Activated CD8-positive, alpha-beta T cell treated with anti-CD3 and anti-CD28 coated beads, Interleukin-2, amount 10 ng/mL, durations not matched to agents 7 days and 5 days (primary cell): Measurements from ENCODE around the gene CLMP. TPM values are rescaled to one million over a fixed set of nuclear protein-coding genes. Genes with fewer than 3 reads are reported as not detected.
"Not testable (repeated sequence)": the region's sequence is repeated elsewhere in the genome, so short reads cannot be mapped to it uniquely, and the experiment has no call there.

Experiments used
- ATAC-seq: fragments of 150-1000 bp; cut with Tn5 transposase; one replicate; pipeline ENCODE4 v1.10.0; 2021; ENCODE audit warnings: moderate library complexity
- CTCF ChIA-PET: fragments of 350-600 bp; sonication (Branson Sonifier 250); formaldehyde crosslinking; loops from one replicate; lab custom pipeline; 2021; ENCODE audit warnings: antibody characterized with exemption; lab: Charles Lee
- POLR2A ChIA-PET: fragments of 350-600 bp; sonication (Branson Sonifier 250); formaldehyde crosslinking; loops from one replicate; lab custom pipeline; 2021; ENCODE audit warnings: antibody characterized with exemption; lab: Charles Lee
- DNase-seq: peaks from one replicate; pipeline ENCODE4 v3.0.0-alpha.2; 2020
- H3K27ac Mint-ChIP-seq: one replicate; pipeline ENCODE4 v1.8.0; 2021; ENCODE audit warnings: mild to moderate bottlenecking, mixed read lengths
- H3K27me3 Mint-ChIP-seq: one replicate; pipeline ENCODE4 v1.8.0; 2021; ENCODE audit warnings: low read depth, mixed read lengths
- H3K36me3 Mint-ChIP-seq: one replicate; pipeline ENCODE4 v1.8.0; 2021; ENCODE audit warnings: low read depth, mixed read lengths
- H3K4me1 Mint-ChIP-seq: one replicate; pipeline ENCODE4 v1.8.0; 2021; ENCODE audit warnings: low read depth, mixed read lengths
- H3K4me3 Mint-ChIP-seq: one replicate; pipeline ENCODE4 v1.8.0; 2021; ENCODE audit warnings: mild to moderate bottlenecking, mixed read lengths
- H3K9me3 Mint-ChIP-seq: one replicate; pipeline ENCODE4 v1.8.0; 2022; ENCODE audit warnings: mixed read lengths; ENCODE audit not compliant: insufficient read depth
- total RNA-seq, 2 experiments: library from RNA; stranded (reverse); gene quantifications; one replicate each; pipeline ENCODE4 v1.2.3, GENCODE V29; 2021

Gene CLMP
- total RNA-seq, 2 experiments from 2014 or later, result 0.29 TPM

DNA sequence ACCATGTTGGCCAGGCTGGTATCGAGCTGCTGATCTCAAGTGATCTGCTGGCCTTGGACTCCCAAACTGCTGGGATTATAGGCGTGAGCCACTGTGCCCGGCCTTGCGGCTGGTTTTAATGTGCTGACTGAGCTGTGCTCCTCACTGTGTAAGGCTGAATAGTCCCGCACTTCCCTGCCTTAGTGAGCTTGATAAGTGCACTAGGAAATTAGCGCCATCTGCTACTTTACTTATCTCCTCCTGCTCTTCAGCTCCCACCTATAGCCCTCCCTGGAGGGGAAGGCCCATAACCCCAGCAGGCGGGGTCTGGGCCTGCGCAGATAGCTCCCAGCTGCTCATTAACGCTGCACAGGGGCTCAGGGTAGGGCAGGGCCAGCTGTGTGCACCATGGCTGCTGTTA lies 49.4 kb downstream of the CLMP start:
- no peaks in the 10 kb centered on the region for H3K36me3 Mint-ChIP-seq
- H3K27ac Mint-ChIP-seq, result no peak overlapping the region
- no peaks in the 10 kb centered on the region for H3K4me1 Mint-ChIP-seq
- ChIA-PET POLR2A (no interaction called here), CTCF (interaction anchor here (0.7 kb wide), 1 partner anchor 101 kb away, joined by 3 read pairs; no protein-coding TSS in a partner anchor)
- no peaks in the 10 kb centered on the region for H3K9me3 Mint-ChIP-seq
- no peak for ATAC-seq
- DNase-seq, result no peak
- peaks cover 8% of the 10 kb centered on the region for H3K27me3 Mint-ChIP-seq
- no peak overlapping the region for H3K4me3 Mint-ChIP-seq

DNA sequence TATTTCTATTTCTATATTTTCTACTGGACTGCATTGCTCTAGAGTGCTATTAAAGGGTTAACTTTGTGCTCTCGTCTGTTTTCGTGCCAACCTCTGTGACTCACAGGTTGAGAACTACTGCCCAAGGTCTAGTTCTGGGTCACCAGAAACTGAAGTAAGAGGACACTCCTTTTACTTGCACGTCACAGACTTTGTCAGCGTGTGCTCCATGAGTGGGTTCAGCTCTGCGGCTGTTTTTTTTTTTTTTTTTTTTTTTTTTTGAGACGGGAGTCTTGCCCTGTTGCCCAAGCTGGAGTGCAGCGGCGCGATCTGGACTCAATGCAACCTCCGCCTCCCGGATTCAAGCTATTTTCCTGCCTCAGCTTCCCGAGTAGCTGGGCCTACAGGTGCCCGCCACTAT lies 49.8 kb downstream of the CLMP start:
- no peak for DNase-seq
- Mint-ChIP-seq H3K9me3 (no peaks in the 10 kb centered on the region), H3K36me3 (no peaks in the 10 kb centered on the region), H3K4me3 (no peak overlapping the region), H3K27ac (no peak overlapping the region), H3K4me1 (no peaks in the 10 kb centered on the region), H3K27me3 (peaks cover 8% of the 10 kb centered on the region)
- ATAC-seq, result no peak
- ChIA-PET POLR2A (no interaction called here), CTCF (interaction anchor here (0.7 kb wide), 1 partner anchor 102 kb away, joined by 3 read pairs; no protein-coding TSS in a partner anchor)

DNA sequence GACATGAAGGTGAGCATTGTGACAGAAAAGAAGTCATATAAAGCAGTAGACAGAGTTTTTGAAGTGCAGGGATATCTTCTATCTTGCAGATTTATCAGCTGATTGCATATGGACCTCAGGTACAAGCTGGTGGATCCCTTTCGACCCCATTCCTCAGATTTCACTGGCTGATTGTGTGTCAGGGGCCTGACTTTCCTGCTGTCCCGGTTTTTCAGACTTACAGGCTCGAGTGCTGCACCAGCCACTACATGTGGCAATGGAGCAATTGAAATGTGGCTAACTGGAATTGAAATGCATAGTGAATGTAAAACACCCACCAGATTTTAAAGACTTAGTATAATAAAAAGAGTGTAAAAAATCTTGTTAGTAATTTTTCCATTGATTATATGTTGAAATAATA lies 50.3 kb downstream of the CLMP start:
- DNase-seq (no peak), ATAC-seq (no peak)
- peaks cover 8% of the 10 kb centered on the region for H3K27me3 Mint-ChIP-seq
- no peaks in the 10 kb centered on the region for H3K4me1 Mint-ChIP-seq
- H3K27ac Mint-ChIP-seq, result no peak overlapping the region
- no peaks in the 10 kb centered on the region for H3K9me3 Mint-ChIP-seq
- CTCF ChIA-PET, result no interaction called here
- H3K4me3 Mint-ChIP-seq, result no peak overlapping the region
- no peaks in the 10 kb centered on the region for H3K36me3 Mint-ChIP-seq
- POLR2A ChIA-PET, result no interaction called here

DNA sequence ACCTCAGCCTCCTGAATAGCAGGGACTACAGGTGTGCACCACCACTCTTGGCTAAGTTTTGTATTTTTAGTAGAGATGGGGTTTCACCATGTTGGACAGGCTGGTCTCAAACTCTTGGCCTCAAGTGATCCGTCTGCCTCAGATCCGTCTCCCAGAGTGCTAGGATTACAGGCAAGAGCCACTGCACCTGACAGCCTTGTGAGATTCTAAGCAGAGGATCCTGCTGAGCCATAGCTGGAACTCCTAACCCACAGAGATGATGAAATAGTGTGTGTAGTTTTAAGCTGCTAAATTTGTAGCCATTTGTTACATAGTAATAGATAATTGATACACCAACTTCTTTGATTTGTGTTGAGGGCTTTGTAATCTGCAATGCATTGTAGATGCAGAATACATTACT lies 51.1 kb downstream of the CLMP start:
- CTCF ChIA-PET, result interaction anchor here (1.2 kb wide), 1 partner anchor 103 kb away, joined by 4 read pairs; no protein-coding TSS in a partner anchor
- no peak for ATAC-seq
- Mint-ChIP-seq H3K9me3 (no peaks in the 10 kb centered on the region), H3K27me3 (peaks cover 8% of the 10 kb centered on the region), H3K4me1 (no peaks in the 10 kb centered on the region), H3K4me3 (no peak overlapping the region), H3K27ac (no peak overlapping the region), H3K36me3 (no peaks in the 10 kb centered on the region)
- POLR2A ChIA-PET, result no interaction called here
- no peak for DNase-seq

- ChIA-PET CTCF (interaction anchor here (1.2 kb wide), 1 partner anchor 103 kb away, joined by 4 read pairs; no protein-coding TSS in a partner anchor), POLR2A (no interaction called here)
- no peaks in the 10 kb centered on the region for H3K4me1 Mint-ChIP-seq
- no peak overlapping the region for H3K4me3 Mint-ChIP-seq
- no peaks in the 10 kb centered on the region for H3K36me3 Mint-ChIP-seq
- no peak for DNase-seq
- ATAC-seq, result no peak
- no peaks in the 10 kb centered on the region for H3K9me3 Mint-ChIP-seq
- H3K27ac Mint-ChIP-seq, result no peak overlapping the region
- peaks cover 8% of the 10 kb centered on the region for H3K27me3 Mint-ChIP-seq
Observed at GRCh38 chr11:123143476-123143875, 51.6 kb downstream of the CLMP start.

DNA sequence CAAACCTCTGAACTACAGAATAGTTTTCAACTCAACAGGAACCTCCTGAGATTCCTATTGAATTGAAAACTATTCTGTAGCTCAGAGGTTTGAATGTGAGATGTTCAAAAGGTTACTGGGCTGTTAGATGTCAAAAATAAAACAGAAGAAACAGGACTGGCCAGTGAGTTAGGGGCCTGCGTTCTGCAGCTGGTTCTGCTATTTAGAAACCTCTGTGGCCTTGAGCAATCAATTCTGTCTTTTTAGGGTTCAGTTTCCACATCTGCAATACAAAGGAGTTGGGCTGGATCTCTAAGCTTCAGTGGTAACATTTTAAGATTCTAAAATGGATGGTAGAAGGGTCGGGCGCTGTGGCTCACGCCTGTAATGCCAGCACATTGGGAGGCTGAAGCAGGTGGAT lies 55.8 kb downstream of the CLMP start:
- CTCF ChIA-PET, result interaction anchor here (0.8 to 1.1 kb wide), 3 partner anchors 28 to 122 kb away, joined by 3 to 4 read pairs (median 4); no protein-coding TSS in a partner anchor
- H3K4me1 Mint-ChIP-seq, result peaks cover 1% of the 10 kb centered on the region
- no peaks in the 10 kb centered on the region for H3K36me3 Mint-ChIP-seq
- ATAC-seq (no peak), DNase-seq (no peak)
- no peaks in the 10 kb centered on the region for H3K9me3 Mint-ChIP-seq
- POLR2A ChIA-PET, result interaction anchor here (0.6 kb wide), 1 partner anchor 238 kb away, joined by 3 read pairs; no protein-coding TSS in a partner anchor
- H3K27me3 Mint-ChIP-seq, result no peaks in the 10 kb centered on the region
- no peak overlapping the region for H3K4me3 Mint-ChIP-seq
- no peak overlapping the region for H3K27ac Mint-ChIP-seq

DNA sequence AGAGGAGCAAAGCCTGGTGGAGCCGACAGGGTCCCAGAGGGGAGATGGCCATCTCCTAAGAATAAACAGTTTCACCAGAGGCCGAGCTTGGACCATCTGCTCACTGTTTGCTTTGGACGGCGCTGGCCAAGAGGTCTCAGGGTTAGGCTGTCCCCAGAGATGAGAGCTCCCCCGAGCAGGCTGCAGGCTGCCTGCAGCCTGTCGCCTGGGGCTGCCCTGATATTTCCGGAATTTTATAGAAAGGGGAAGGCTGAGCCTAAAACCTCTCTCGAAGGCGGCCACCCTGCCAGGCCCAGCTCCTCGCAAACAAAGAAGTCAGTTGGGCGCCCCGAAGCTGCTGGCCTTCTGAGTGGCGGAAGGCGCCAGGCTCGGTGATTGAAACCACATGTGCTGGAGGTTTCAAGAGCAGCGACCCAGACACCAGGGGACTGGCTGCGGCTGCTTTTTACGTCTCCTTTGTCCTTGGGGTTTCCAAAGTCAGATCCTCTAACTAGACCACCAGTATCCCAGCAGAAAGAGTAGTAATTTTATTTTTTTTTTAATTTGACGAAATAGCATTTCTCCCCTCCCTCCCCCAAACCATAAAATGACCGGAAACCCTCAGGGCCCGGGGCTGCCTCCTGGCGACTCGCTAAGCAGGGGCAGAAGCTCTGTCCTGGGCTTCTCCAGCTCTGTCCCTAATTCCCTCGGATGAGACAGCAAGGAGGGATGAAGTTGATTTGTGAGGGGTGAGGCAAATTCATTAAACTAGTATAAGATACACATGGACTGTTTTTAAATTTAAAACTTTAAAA lies 57.4 kb downstream of the CLMP start:
- Mint-ChIP-seq H3K4me3 (no peak overlapping the region), H3K36me3 (no peaks in the 10 kb centered on the region), H3K27ac (no peak overlapping the region), H3K27me3 (no peaks in the 10 kb centered on the region), H3K4me1 (peaks cover 1% of the 10 kb centered on the region), H3K9me3 (no peaks in the 10 kb centered on the region)
- ChIA-PET CTCF (no interaction called here), POLR2A (no interaction called here)
- DNase-seq, result no peak
- no peak for ATAC-seq

DNA sequence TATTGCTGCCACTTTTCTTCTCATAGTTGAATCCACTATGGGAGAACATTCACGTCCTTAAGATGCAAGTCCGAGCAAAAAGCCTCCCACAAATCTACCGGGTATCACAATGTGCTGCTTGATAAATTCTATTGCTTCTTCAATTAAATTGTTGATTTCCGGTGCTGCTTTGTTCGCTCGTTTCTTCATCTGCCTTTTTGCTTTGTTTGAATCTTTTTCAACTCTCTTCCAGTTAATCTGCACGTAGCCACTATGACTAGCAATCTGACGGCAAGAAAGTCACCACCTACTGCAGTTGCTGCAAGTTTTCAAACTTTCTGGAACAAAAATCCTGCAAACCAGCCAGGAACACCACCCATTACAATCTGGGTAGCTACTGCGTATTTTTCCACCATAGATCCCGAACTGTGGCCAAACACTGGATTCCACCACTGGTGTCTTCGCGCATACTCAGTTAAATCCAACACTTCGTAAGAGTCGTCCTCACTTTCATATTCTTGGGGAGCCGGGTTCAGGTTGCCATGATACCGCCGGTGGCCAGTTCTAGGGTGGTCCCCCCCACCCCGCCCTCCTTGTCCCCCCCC lies 59.1 kb downstream of the CLMP start:
- Mint-ChIP-seq H3K4me3 (no peak overlapping the region), H3K36me3 (no peaks in the 10 kb centered on the region), H3K27me3 (no peaks in the 10 kb centered on the region), H3K4me1 (peaks cover 1% of the 10 kb centered on the region), H3K27ac (no peak overlapping the region), H3K9me3 (no peaks in the 10 kb centered on the region)
- ChIA-PET CTCF (no interaction called here), POLR2A (no interaction called here)
- DNase-seq (no peak), ATAC-seq (no peak)

- DNase-seq, result no peak
- Mint-ChIP-seq H3K27ac (no peak overlapping the region), H3K9me3 (no peaks in the 10 kb centered on the region), H3K4me1 (peaks cover 1% of the 10 kb centered on the region), H3K4me3 (no peak overlapping the region), H3K27me3 (no peaks in the 10 kb centered on the region), H3K36me3 (no peaks in the 10 kb centered on the region)
- no peak for ATAC-seq
- POLR2A ChIA-PET, result no interaction called here
- CTCF ChIA-PET, result no interaction called here
Observed at GRCh38 chr11:123132881-123133280, 62.2 kb downstream of the CLMP start.

GRCh38 chr11:123132034-123132766 lies 62.8 kb downstream of the CLMP start:
- POLR2A ChIA-PET, H3K27me3 Mint-ChIP-seq, H3K4me3 Mint-ChIP-seq, CTCF ChIA-PET, ATAC-seq, H3K4me1 Mint-ChIP-seq, H3K9me3 Mint-ChIP-seq, DNase-seq, H3K36me3 Mint-ChIP-seq, H3K27ac Mint-ChIP-seq: not testable (repeated sequence)

- no peak for ATAC-seq
- CTCF ChIA-PET, result no interaction called here
- no peaks in the 10 kb centered on the region for H3K4me1 Mint-ChIP-seq
Observed at GRCh38 chr11:123129920-123130319, 65.1 kb downstream of the CLMP start.

DNA sequence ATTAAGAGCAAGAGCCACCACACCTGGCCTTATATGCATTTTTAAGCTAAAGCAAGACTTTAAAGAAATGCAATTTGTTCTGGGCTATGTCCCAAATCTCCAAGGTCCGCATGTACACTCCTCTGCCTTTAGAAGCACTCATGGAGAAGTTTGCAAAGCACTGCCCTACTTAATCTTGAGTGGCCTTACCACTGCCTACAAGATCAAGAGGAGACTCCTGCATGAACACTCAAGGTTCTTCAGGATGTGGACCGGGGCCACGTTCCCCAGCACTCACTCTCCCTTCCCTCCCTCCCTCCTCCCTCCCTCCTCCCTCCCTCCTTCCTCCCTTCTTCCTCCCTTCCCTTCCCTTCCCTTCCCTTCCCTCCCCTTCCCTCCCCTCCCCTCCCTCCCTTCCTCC lies 69.9 kb downstream of the CLMP start:
- no peaks in the 10 kb centered on the region for H3K36me3 Mint-ChIP-seq
- CTCF ChIA-PET, result interaction anchor here (1.2 kb wide), 1 partner anchor 122 kb away, joined by 3 read pairs; no protein-coding TSS in a partner anchor
- POLR2A ChIA-PET, result no interaction called here
- no peak overlapping the region for H3K4me3 Mint-ChIP-seq
- no peak for DNase-seq
- peaks cover 3% of the 10 kb centered on the region for H3K27me3 Mint-ChIP-seq
- no peaks in the 10 kb centered on the region for H3K9me3 Mint-ChIP-seq
- ATAC-seq, result no peak
- H3K4me1 Mint-ChIP-seq, result no peaks in the 10 kb centered on the region
- no peak overlapping the region for H3K27ac Mint-ChIP-seq

More at GRCh38 chr11:123129920-123130319, 65.1 kb downstream of the CLMP start:
- POLR2A ChIA-PET, result no interaction called here
- Mint-ChIP-seq H3K27me3 (no peaks in the 10 kb centered on the region), H3K36me3 (no peaks in the 10 kb centered on the region), H3K9me3 (no peaks in the 10 kb centered on the region), H3K4me3 (no peak overlapping the region), H3K27ac (no peak overlapping the region)
- DNase-seq, result no peak
